GM18909 (cell line): ENCODE results near the gene AGAP1.

Experiments
- ATAC-seq: cut with Tn5 transposase; IDR thresholded peaks from one replicate; pipeline ENCODE4 v1.9.1; 2021; ENCODE audit warnings: mild to moderate bottlenecking; ENCODE audit not compliant: unreplicated experiment, poor library complexity

The AGAP1 gene

DNA sequence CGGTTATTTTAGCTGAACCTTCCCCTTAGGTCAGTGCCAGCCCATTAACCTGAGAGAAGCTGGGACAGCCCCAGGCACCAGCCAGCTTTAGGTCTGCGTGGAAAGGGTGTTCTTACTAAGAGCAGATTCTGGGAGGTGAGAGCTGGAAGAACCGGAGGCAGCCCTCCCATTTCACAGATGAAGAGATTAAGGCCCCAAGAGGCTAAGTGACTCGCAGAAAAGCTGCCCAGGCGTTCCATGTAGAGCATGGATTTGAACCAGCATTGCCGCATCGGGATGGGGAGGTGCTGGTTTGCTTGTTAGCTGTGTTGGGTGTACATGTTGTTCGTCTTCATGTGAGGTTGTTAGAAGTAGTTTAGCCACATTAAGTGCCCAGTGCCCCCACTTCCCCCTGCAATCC lies 203.2 kb downstream of the AGAP1 start:
- no peak for ATAC-seq

DNA sequence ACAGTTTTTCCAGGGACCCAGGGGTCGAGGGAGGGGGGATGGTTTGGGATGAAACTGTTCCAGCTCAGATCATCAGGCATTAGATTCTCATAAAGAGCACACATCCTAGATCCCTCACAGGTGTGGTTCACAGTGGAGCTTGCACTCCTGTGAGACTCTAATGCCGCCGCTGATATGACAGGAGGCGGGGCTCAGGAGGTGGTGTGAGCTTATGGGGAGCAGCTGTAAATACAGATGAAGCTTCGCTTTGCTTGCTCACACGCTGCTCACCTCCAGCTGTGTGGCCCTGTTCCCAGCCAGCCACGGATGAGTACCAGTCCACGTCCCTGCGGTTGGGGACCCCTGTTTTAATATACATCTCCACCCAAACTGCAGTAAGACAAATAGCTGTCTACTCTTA lies 204.2 kb downstream of the AGAP1 start:
- no peak for ATAC-seq

DNA sequence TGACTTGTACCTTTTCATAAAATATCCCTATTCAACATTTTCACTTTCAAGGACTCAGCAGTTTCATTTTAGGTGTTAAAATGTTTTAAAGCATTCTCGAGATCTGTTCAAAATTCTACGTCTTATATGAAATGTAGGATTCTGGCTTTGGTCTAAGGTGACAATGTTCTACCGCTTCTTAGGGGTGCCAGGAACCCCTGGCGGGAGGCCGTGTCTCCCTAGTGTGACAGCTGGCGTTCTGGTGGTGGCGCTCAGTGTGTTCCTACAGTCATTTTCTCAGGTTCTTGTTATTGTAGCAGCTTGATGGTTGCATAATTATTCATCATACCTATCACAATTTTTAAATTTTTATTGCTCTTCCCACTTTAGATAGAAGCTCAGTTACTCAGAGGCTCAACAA lies 204.6 kb downstream of the AGAP1 start:
- ATAC-seq = no peak

DNA sequence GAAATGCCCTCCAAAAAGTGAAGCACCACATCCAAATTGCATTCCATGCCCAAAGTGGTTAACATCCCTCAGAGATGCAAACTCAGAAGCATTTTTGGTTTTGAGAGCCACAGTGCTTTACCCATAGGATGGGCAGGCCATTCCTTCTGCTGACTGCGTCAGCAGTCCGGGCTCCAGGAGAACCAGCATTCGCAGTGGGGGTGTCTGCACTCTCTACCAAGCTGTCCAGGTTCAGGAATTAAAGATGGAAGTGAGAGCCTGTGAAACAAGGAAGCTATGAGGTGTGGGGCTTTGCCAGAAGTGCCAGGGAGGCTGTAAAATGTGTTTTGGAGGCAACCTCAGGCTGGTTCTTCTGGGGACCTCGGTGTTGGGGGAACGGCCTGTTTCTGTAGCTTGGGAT lies 205.7 kb downstream of the AGAP1 start:
- no peak for ATAC-seq

- no peak for ATAC-seq
These were observed 207.6 kb downstream of the AGAP1 start for GRCh38 chr2:235701206-235701981.

DNA sequence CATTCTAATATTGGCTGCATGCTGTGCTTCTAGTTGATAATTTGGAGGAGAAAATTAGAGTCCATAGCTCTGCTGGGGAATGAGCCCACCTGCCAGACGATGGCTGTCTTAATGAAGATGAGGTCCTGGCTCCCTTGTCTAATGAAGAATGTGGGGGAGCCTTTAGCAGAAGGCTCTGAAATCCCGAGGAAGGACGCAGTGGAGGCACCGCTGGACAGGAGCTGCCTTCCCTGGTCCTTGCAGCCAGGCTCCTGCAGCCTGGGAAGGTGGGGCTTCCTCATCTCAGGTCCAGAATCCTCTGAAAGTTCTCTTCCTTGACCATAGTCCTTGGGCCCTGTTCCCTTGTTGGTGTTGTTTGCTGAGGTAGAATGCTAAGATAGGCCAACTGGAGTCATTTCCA lies 208.3 kb downstream of the AGAP1 start:
- ATAC-seq = no peak

DNA sequence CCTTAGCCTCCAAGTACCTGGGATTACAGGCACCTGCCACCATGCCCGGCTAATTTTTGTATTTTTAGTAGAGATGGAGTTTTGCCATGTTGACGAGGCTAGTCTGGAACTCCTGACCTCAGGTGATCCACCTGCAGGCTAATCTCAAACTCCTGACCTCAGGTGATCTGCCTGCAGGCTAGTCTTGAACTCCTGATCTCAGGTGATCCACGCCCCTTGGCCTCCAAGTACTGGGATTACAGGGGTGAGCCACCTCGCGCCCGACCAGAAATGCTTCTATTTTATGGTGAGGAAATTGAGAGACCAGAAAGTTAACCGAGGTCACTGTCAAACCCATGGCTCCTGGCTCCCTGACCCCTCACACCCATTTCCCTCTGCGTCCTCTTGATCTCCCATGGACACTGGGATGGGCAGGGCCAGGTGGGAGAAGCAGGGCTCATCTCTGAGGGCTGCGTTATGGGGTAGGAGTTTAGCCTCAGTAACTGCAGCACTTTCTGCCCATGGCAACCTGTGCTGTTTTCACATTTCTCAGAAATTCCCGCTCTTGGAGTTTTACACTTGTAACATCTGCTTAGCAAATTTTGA lies 210.0 kb downstream of the AGAP1 start:
- no peak for ATAC-seq

DNA sequence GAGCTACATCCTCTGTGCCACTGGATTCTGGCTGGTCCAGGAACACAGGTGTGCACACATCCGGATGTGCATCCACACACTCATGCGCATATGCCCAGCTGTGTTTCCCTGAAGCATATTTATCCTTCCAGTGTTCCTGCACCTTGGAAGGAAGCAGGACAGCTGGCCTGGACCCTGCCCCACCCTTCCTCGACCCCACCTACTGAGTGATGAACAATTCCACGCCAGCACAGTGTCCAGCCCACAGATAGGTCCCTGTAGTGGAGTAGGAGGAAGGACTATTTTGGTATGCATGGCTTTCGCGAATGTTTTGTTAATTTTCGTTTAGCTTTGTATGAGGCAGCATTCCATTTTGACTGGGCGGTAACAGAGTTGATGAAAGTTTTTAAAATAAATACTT lies 211.5 kb downstream of the AGAP1 start:
- no peak for ATAC-seq

DNA sequence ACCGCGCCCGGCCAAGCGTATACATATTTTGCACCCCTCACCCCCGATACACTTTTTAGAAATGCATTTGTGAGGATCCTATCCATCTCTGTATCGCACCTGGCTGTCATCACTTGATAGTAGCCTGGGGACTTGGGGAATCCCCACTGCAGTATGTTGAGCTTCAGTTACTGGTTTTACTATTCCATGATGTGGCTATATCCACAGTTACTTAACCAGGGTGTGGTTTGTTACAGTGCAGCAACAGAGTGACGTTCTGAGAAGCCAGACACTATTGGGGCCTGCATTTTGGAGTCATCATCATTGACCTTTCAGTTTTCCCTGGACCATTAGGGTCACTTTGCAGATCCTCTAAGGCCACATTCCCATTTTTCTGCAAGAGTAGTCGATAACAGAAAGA lies 212.7 kb downstream of the AGAP1 start:
- no peak for ATAC-seq

GRCh38 chr2:235707411-235708096 lies 213.7 kb downstream of the AGAP1 start:
- no peak for ATAC-seq

GRCh38 chr2:235709124-235709813 lies 215.4 kb downstream of the AGAP1 start:
- no peak for ATAC-seq

DNA sequence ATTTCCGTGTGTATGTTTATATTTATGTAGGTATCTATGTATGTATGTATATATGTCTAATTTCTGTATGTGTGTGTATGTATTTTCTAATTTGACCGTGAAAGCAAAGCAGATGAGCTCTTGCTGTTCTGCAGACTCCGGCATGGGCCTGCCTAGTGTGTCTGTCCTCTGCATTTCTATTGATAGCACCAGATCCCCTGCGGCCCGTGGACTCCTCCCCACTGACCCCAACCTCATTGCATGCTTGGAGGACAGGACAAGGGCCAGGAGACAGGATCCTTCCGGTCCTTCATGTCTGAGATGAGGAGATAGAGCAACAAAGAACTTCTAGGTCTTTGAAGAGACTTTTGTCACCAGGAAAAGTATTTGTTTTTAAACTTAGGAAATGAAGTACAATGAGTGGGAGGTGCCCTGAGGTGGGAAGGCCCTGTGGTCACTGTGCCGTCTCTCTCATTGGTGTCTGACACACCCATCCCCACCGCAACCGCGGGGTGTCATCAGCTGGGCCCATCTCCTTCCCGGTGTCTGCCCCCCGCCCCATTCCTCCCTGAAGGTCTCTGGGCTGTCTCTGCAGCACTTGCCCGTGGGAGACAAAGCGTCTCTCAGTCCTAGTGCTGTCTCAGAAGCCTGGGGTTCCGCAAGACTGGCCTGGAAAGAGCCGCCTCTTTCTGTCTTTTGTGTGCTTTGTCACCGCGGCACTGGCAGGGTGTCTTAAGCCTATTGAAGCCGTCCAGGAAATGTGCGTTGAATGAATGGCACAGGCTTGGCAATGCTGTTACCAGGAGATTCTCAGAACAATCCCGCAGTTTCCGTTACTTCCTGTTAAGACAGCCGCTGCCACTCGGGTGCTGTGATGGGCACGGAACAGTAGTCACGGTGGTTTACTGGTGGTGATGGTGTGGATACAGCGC lies 216.4 kb downstream of the AGAP1 start:
- ATAC-seq = no peak

DNA sequence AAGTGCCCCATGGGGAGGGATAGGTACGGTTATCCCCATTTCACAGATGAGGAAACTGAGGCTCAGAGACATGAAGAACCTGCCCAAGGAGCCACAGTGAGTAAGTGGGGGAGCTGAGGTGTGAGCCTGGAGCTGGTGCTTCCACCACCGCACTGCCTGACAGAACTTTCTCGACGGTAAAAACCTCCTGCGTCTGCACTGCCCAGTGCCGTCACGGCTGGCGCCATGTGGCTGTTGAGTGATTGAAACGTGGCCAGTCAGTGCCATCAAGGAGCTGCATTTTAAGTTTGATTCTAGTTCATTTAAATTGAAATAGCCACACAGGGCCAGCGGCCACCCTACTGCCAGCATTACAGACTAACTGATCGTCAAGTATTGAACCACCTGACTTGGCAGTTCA lies 217.1 kb downstream of the AGAP1 start:
- ATAC-seq = no peak

GRCh38 chr2:235711527-235711926 lies 217.7 kb downstream of the AGAP1 start:
- ATAC-seq = no peak

- no peak for ATAC-seq
These were observed 218.3 kb downstream of the AGAP1 start for GRCh38 chr2:235712176-235712575.

DNA sequence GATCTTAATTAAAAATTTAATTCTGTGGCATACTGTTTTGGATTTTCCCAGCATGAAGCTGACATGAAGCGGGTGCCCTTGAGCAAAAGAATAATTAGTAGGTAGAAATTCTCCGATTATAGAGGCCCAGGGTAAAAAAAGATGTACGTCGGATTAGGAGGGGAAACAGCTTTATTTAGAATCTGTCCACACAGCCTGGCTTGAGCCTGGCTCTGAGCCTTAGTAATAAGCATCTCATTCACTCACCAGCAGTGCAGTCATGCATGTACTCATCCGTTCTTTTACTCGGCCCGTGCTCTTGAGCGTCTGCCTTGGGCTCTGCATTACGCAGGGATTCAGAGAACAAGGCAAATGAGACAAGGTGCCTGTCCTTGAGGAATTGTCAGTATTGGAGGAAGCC lies 219.3 kb downstream of the AGAP1 start:
- ATAC-seq = no peak

DNA sequence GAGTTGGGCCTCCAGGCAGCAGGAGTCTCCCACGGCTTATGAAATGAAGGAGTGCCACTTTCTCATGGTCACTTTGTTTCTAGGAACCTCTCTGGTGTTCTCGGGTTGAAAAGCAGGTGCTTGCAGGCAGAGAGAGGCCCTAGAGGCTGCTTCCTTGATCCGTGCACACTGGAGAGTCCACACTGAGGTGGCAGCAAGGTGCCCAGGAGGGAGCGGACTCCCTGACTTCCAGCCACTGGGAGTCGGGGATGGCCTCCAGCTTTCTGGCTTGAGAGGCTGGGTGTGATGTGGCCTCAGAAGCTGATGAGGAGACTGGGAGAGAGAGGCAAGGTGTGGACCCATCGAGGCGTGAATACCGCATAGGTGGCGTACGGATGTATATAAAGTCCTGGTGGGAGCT lies 221.8 kb downstream of the AGAP1 start:
- ATAC-seq = no peak

DNA sequence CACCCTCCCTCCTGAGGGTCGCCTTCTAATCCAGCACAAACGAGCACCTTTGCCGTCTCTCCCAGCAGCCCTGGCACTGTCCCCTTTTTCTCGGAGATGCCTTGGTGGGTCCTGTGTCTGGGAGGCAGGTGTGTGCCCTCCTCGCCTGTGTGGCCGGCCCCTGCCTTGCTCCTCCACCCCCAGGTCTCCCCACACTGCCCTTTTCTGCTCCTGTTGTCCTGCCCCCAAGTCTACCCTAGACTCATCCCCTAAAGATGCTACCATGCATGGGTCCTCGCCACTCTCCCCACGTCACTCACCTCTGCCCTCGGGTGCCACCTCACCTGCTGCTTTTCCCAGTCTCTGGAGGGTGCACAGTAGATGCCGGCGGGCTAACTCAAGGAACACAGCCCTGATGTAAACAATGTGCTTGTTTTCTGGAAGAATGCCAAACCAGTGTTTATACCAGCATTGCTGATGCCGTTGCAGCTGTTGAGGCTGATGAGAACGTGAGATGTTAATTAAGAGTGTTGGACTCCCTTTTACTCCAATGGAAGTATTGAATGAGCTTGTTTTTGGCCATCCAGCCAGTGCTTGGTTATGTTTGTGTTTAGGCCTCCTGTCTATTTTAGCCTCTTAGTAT lies 223.1 kb downstream of the AGAP1 start:
- no peak for ATAC-seq

GRCh38 chr2:235719146-235719942 lies 225.5 kb downstream of the AGAP1 start:
- ATAC-seq = no peak
